ENCODE measurements around the gene NKAIN4. TPM values are rescaled to one million over a fixed set of nuclear protein-coding genes. Genes with fewer than 3 reads are reported as not detected.

The NKAIN4 gene
- total RNA-seq, 4 donors from 2014 or later: 0.79 TPM; not detected in 3

GRCh38 chr20:63202811-63203526 is 51.3 kb downstream of the NKAIN4 start:
- Histone ChIP-seq H3K4me3 (no peak overlapping the region), H3K4me1 (peaks cover 0 to 8% (median 2%) of the 10 kb centered on the region in 4 donors), H3K27ac (no peak overlapping the region), H3K36me3 (peaks cover 0 to 37% (median 18%) of the 10 kb centered on the region in 4 donors), H3K9me3 (no peaks in the 10 kb centered on the region), H3K27me3 (no peaks in the 10 kb centered on the region)
- intact Hi-C loops (cut with DNase I; ENCODE audit: low total_unique reads): no loop called here
- no peak for DNase-seq
- WGBS, 2 donors (ENCODE audit: low coverage in 1 of 2): 94% methylated on average over 25 of the region's 29 CpGs; no CpG with 5 or more reads in 1 of the 2 donors
- in situ Hi-C loops (cut with MboI; ENCODE audit: low pct_ligation_motif_present in 1 of 4, low pct_unique_long_range_greater_than_20kb in 1 of 4, low sequenced_read_pairs in 3 of 4): no loop called here
- TF ChIP-seq EP300 (IDR thresholded peaks at IDR 0.05; ENCODE audit: low read depth): no peak
- TF ChIP-seq POLR2A (IDR thresholded peaks at IDR 0.05): no peak
- TF ChIP-seq, protein P1, sequence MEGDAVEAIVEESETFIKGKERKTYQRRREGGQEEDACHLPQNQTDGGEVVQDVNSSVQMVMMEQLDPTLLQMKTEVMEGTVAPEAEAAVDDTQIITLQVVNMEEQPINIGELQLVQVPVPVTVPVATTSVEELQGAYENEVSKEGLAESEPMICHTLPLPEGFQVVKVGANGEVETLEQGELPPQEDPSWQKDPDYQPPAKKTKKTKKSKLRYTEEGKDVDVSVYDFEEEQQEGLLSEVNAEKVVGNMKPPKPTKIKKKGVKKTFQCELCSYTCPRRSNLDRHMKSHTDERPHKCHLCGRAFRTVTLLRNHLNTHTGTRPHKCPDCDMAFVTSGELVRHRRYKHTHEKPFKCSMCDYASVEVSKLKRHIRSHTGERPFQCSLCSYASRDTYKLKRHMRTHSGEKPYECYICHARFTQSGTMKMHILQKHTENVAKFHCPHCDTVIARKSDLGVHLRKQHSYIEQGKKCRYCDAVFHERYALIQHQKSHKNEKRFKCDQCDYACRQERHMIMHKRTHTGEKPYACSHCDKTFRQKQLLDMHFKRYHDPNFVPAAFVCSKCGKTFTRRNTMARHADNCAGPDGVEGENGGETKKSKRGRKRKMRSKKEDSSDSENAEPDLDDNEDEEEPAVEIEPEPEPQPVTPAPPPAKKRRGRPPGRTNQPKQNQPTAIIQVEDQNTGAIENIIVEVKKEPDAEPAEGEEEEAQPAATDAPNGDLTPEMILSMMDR (IDR thresholded peaks at IDR 0.05): no peak
- TF ChIP-seq POLR2AphosphoS5 (IDR thresholded peaks at IDR 0.05): no peak

GRCh38 chr20:63202021-63202420 is 52.2 kb downstream of the NKAIN4 start:
- no peak overlapping the region for H3K4me3 ChIP-seq
- in situ Hi-C loops (cut with MboI; ENCODE audit: low pct_ligation_motif_present in 1 of 4, low pct_unique_long_range_greater_than_20kb in 1 of 4, low sequenced_read_pairs in 3 of 4) (no loop called here), intact Hi-C loops (cut with DNase I; ENCODE audit: low total_unique reads) (no loop called here)
- no peaks in the 10 kb centered on the region for H3K27me3 ChIP-seq
- no peak for DNase-seq
- 93 to 100% methylated on average over 2 to 17 of the region's 17 CpGs for WGBS, 2 donors (ENCODE audit: low coverage in 1 of 2)
- H3K4me1 ChIP-seq: peaks cover 0 to 16% (median 3%) of the 10 kb centered on the region in 4 donors
- TF ChIP-seq POLR2A (IDR thresholded peaks at IDR 0.05): no peak
- no peak overlapping the region for H3K27ac ChIP-seq
- no peaks in the 10 kb centered on the region for H3K9me3 ChIP-seq
- peaks cover 0 to 37% (median 18%) of the 10 kb centered on the region in 4 donors for H3K36me3 ChIP-seq

GRCh38 chr20:63198606-63199005 is 55.7 kb downstream of the NKAIN4 start:
- H3K4me1 ChIP-seq: peaks cover 0 to 17% (median 3%) of the 10 kb centered on the region in 4 donors
- no peaks in the 10 kb centered on the region for H3K27me3 ChIP-seq
- in situ Hi-C loops (cut with MboI; ENCODE audit: low pct_ligation_motif_present in 1 of 4, low pct_unique_long_range_greater_than_20kb in 1 of 4, low sequenced_read_pairs in 3 of 4) (no loop called here), intact Hi-C loops (cut with DNase I; ENCODE audit: low total_unique reads) (no loop called here)
- peaks cover 0 to 31% (median 12%) of the 10 kb centered on the region in 4 donors for H3K36me3 ChIP-seq
- H3K4me3 ChIP-seq: no peak overlapping the region
- WGBS, 2 donors (ENCODE audit: low coverage in 1 of 2): 80 to 92% methylated on average over 2 to 7 of the region's 7 CpGs
- H3K27ac ChIP-seq: no peak overlapping the region
- DNase-seq: no peak
- TF ChIP-seq EP300 (IDR thresholded peaks at IDR 0.05; ENCODE audit: low read depth): no peak
- no peak for TF ChIP-seq POLR2AphosphoS5 (IDR thresholded peaks at IDR 0.05)
- no peak for TF ChIP-seq POLR2A (IDR thresholded peaks at IDR 0.05)
- TF ChIP-seq, protein P1 (IDR thresholded peaks at IDR 0.05): no peak
- H3K9me3 ChIP-seq: no peaks in the 10 kb centered on the region

DNA sequence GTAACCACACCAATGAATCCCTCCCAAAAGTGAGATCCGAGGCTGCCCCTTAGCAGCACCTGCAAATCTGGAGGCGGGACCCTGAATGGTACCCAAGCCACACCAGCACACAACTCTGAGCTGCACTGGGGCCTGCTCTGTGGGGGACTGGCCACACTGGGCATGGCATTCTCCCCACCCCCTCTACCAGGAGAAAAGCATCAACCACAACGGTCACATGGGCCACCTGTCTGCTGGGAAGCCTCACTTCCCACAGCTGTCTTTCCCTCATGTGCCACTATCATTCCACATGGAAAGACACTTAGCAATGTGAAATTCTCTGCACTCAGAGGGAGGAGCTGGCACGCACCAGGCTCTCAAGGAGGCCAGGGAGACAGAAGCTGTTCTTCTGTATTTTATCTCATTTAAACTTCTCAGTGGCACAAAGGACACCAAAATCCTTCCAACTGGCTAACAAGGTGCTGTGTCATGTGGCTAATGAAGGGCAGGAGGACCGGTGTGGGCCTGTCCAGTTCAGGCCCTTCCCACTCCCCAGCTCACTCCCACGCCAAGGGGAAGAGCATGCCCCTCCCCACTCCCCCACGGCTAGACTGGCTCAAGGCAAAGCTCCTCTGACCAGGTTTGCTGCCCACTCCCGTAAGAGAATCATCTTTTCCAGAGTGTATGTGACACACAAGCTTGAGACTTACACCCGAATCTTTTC is 57.3 kb downstream of the NKAIN4 start:
- Histone ChIP-seq H3K27ac (no peak overlapping the region), H3K36me3 (peaks cover 0 to 15% (median 4%) of the 10 kb centered on the region in 4 donors), H3K4me1 (peaks cover 0 to 17% (median 3%) of the 10 kb centered on the region in 4 donors), H3K4me3 (no peak overlapping the region), H3K9me3 (no peaks in the 10 kb centered on the region), H3K27me3 (no peaks in the 10 kb centered on the region)
- intact Hi-C loops (cut with DNase I; ENCODE audit: low total_unique reads) (no loop called here), in situ Hi-C loops (cut with MboI; ENCODE audit: low pct_ligation_motif_present in 1 of 4, low pct_unique_long_range_greater_than_20kb in 1 of 4, low sequenced_read_pairs in 3 of 4) (no loop called here)
- 80% methylated on average over 9 of the region's 9 CpGs; no CpG with 5 or more reads in 1 of the 2 donors for WGBS, 2 donors (ENCODE audit: low coverage in 1 of 2)
- no peak for DNase-seq
- no peak for TF ChIP-seq POLR2A (IDR thresholded peaks at IDR 0.05)
- TF ChIP-seq, protein P1 (IDR thresholded peaks at IDR 0.05): no peak
- TF ChIP-seq POLR2AphosphoS5 (IDR thresholded peaks at IDR 0.05): no peak
- TF ChIP-seq EP300 (IDR thresholded peaks at IDR 0.05; ENCODE audit: low read depth): no peak

Data from transverse colon (tissue), 4 donors.